Left lung (tissue), 10 donors: ENCODE measurements around the gene SCAPER. TPM values are rescaled to one million over a fixed set of nuclear protein-coding genes. Genes with fewer than 3 reads are reported as not detected.

Experiments
- ATAC-seq: fragments of 200-7000 bp; cut with Tn5 transposase; one replicate; pipeline ENCODE4 v1.9.1; 2020; ENCODE audit warnings: moderate library complexity
- DNase-seq, 4 donors: peaks; one replicate each; pipeline ENCODE4 v3.0.0-alpha.2; 2013 to 2020
- H3K27ac ChIP-seq, 2 donors: fragments of 200-600 bp; sonication (generic) in 1 of 2; one replicate each; pipeline versions ENCODE4 v1.5.0 to v1.8.0; 2020 to 2021
- H3K27me3 ChIP-seq, 2 donors: fragments of 200-600 bp; sonication (generic) in 1 of 2; one replicate each; pipeline versions ENCODE4 v1.5.0 to v1.8.0; 2020 to 2021
- H3K36me3 ChIP-seq, 2 donors: fragments of 200-600 bp; sonication (generic) in 1 of 2; one replicate each; pipeline versions ENCODE4 v1.5.0 to v1.8.0; 2020 to 2021
- H3K4me1 ChIP-seq, 2 donors: fragments of 200-600 bp; one replicate each; pipeline ENCODE4 v1.8.0; 2021
- H3K4me3 ChIP-seq, 2 donors: fragments of 200-600 bp; sonication (generic) in 1 of 2; one replicate each; pipeline versions ENCODE4 v1.5.0 to v1.8.0; 2020 to 2021; ENCODE audit warnings: mild to moderate bottlenecking in 1 of 2
- H3K9me3 ChIP-seq, 2 donors: fragments of 200-600 bp; sonication (generic) in 1 of 2; one replicate each; pipeline versions ENCODE4 v1.5.0 to v1.8.0; 2020 to 2021
- intact Hi-C, 2 donors: fragments of 100-400 bp; cut with DNase I; formaldehyde crosslinking; loops; one replicate each; pipeline versions ENCODE4 v1.11.2 to v1.14.2; 2022
- polyA plus RNA-seq, 6 donors: library from polyadenylated mRNA; unstranded; fragments of 120-200 nt; gene quantifications; one replicate each; pipeline ENCODE4 v1.2.1, GENCODE V29; 2013; ENCODE audit not compliant: insufficient read length in 6 of 6
- total RNA-seq, 2 donors: library from RNA; stranded (reverse); fragmentation: NEBNext Ultra II Directional; extraction: Animal tissue kit (Norgen Biotek cat#: 25700); gene quantifications; one replicate each; pipeline ENCODE4 v1.2.1, GENCODE V29; 2021
- TF ChIP-seq, protein P1 (sequence below), 2 donors: fragments of 200-600 bp; sonication (generic) in 1 of 2; IDR thresholded peaks; one replicate each; pipeline versions ENCODE4 v1.5.0 to v1.8.0; 2021; ENCODE audit warnings: antibody characterized with exemption in 2 of 2
- donor health status: DM: no; HTN: yes; CAD: no.
- donor health status: DM: no; HTN: no; CAD: no.

The SCAPER gene
- total and polyA plus RNA-seq, 8 donors: 18.3 to 30.0 (median 26.6) TPM

DNA sequence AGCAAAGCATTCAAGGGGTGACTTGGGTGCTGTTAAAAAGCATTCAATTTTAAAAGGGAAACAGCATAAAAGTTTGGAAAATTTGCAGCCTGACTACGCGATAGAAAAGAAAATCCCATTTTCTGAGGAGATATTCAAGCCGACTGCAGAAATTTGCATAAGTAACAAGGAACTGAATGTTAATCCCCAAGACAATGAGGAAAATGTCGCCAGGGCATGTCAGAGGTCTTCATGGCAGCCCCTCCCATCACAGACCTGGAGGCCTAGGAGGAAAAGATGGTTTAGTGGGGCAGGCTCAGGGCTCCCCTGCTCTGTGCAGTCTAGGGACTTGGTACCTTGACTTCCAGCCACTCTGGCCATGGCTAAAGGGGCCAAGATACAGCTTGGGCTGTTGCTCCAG lies 475.5 kb downstream of the SCAPER start:
- Histone ChIP-seq H3K36me3 (peaks cover 0 to 30% of the 10 kb centered on the region in 2 donors), H3K27me3 (no peaks in the 10 kb centered on the region), H3K4me1 (no peaks in the 10 kb centered on the region), H3K9me3 (peaks cover 0 to 9% of the 10 kb centered on the region in 2 donors), H3K4me3 (no peak overlapping the region), H3K27ac (no peak overlapping the region)
- intact Hi-C loops: no loop called here
- ATAC-seq (no peak), DNase-seq (no peak)
- TF ChIP-seq, protein P1, sequence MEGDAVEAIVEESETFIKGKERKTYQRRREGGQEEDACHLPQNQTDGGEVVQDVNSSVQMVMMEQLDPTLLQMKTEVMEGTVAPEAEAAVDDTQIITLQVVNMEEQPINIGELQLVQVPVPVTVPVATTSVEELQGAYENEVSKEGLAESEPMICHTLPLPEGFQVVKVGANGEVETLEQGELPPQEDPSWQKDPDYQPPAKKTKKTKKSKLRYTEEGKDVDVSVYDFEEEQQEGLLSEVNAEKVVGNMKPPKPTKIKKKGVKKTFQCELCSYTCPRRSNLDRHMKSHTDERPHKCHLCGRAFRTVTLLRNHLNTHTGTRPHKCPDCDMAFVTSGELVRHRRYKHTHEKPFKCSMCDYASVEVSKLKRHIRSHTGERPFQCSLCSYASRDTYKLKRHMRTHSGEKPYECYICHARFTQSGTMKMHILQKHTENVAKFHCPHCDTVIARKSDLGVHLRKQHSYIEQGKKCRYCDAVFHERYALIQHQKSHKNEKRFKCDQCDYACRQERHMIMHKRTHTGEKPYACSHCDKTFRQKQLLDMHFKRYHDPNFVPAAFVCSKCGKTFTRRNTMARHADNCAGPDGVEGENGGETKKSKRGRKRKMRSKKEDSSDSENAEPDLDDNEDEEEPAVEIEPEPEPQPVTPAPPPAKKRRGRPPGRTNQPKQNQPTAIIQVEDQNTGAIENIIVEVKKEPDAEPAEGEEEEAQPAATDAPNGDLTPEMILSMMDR (IDR thresholded peaks at IDR 0.05): no peak

DNA sequence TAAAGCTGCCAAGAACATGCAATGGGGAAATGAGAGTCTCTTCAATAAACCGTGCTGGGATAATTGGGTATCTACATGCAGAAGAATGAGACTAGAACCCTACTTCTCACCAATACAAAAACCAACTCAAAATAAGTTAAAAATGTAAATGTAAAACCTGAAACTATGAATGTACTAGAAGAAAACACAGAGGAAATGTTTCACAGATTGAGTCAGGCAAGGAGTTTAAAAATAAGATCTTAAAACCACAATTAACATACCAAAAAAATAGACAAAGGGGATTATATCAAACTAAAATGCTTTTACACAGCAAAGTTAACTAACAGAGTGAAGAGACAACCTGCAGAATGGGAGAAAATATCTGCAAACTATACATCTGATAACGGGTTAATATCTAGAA lies 478.2 kb downstream of the SCAPER start:
- Histone ChIP-seq H3K27me3 (no peaks in the 10 kb centered on the region), H3K36me3 (peaks cover 0 to 22% of the 10 kb centered on the region in 2 donors), H3K27ac (no peak overlapping the region), H3K9me3 (peaks cover 0 to 9% of the 10 kb centered on the region in 2 donors), H3K4me3 (no peak overlapping the region), H3K4me1 (no peaks in the 10 kb centered on the region)
- TF ChIP-seq, protein P1 (IDR thresholded peaks at IDR 0.05): no peak
- intact Hi-C loops: no loop called here
- DNase-seq (no peak), ATAC-seq (no peak)

DNA sequence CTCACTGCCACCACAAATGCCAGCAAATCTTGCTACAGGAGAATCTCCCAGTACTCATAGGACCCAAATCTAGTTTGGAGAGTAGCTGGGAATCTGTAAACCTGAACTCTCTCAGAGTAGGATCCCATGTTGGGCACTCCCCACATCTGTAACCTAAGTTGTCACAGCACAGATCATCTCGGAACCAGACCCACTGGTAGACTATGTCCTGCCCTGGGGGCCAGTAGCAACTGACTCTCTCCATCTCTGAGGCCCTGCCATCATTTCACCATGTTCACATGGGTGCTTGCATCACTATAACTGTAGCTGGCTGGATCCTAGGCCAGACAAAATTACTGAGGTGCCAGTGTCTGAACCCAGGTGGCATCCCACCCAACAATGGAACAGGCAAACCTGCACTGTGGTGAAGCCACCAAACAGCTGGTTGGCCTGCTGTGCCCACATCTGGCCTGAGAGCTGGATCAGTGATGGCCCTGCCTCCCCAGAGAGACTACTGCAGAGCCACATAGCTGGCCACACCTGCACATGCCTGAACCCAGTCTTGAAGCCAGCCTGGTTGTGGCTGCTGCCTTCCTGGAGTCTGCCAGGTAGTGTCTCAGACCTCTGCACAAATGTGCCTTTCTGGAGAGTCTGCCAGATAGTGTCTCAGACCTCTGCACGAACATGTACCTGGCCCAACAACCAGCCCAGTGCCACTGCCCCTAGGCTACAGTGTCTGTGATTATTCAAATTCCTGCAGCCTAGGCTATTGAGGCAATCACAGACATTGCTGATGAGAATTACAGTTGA lies 486.6 kb downstream of the SCAPER start:
- DNase-seq (no peak), ATAC-seq (no peak)
- Histone ChIP-seq H3K27ac (no peak overlapping the region), H3K36me3 (no peaks in the 10 kb centered on the region), H3K4me1 (no peaks in the 10 kb centered on the region), H3K9me3 (no peaks in the 10 kb centered on the region), H3K27me3 (no peaks in the 10 kb centered on the region), H3K4me3 (no peak overlapping the region)
- intact Hi-C loops: no loop called here
- TF ChIP-seq, protein P1 (IDR thresholded peaks at IDR 0.05): no peak

DNA sequence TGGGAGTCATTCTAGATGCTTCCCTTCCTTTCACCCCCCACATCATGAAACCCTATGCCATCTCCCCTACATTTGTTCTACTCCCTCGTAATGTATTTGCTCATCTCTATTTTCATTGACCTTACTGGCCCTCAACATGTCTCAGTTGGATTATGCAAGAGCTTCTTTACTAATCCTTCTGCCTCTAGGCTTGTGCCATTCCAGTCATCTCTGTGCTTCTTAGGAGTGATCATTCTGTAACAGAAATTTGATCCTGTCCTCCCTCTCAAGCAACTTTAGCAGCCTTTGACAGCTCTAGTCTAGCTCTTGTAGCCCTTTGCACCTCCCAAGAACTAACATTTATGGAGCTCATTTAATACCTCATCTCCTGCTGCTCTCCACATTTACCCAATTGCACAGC lies 503.9 kb downstream of the SCAPER start:
- intact Hi-C loops: no loop called here
- Histone ChIP-seq H3K4me1 (no peaks in the 10 kb centered on the region), H3K27me3 (no peaks in the 10 kb centered on the region), H3K36me3 (peaks cover 0 to 12% of the 10 kb centered on the region in 2 donors), H3K9me3 (no peaks in the 10 kb centered on the region), H3K27ac (no peak overlapping the region), H3K4me3 (no peak overlapping the region)
- no peak for DNase-seq
- ATAC-seq: peak; percentile 11
- TF ChIP-seq, protein P1 (IDR thresholded peaks at IDR 0.05): no peak

DNA sequence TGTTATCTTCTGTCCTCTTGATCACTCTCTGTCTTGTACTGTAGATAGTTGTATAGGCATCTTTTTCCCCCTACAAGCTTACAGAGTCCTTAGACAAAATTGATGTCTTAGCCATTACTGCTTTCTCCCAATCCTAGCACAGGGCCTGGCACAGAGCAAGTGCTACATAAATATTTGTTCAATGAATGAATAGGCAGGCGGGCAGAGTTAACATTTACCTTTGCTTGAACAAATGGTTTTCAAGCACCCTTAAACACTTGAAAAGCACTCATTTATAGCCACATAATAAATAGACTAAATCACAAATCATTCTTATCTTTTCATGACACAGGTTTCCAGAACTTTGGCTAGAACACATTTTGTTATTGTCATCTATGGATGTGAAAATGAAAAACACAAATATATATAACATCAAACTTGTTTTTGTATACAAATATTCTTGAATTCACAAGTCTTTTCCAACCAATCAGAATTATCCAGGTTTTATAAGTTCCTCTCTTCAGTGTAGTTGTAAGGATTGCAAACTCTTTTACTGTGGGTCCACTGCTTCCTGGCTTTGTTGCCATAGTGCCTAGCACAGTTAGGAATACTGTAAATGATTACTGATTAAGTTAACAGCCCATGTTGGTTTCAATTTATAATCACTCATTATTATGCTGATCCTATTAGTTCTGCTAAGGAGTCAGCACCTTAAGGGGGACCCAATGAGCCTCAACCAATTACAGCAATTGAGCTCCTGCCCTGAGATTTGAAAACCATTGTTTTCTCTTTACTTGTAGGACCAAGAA lies 506.6 kb downstream of the SCAPER start:
- H3K36me3 ChIP-seq: peaks cover 0 to 12% of the 10 kb centered on the region in 2 donors
- no peaks in the 10 kb centered on the region for H3K4me1 ChIP-seq
- H3K4me3 ChIP-seq: no peak overlapping the region
- intact Hi-C loops: no loop called here
- no peaks in the 10 kb centered on the region for H3K27me3 ChIP-seq
- TF ChIP-seq, protein P1 (IDR thresholded peaks at IDR 0.05): no peak
- DNase-seq: peak in 2 of 4 donors; percentile 26 to 67
- no peak overlapping the region for H3K27ac ChIP-seq
- peak; percentile 98 for ATAC-seq
- H3K9me3 ChIP-seq: no peaks in the 10 kb centered on the region
